Measurements from ENCODE around the gene SLC35F1. TPM values are rescaled to one million over a fixed set of nuclear protein-coding genes. Genes with fewer than 3 reads are reported as not detected.

Gene SLC35F1
- polyA plus RNA-seq, 1 donor from 2014 or later, result 35.1 TPM

DNA sequence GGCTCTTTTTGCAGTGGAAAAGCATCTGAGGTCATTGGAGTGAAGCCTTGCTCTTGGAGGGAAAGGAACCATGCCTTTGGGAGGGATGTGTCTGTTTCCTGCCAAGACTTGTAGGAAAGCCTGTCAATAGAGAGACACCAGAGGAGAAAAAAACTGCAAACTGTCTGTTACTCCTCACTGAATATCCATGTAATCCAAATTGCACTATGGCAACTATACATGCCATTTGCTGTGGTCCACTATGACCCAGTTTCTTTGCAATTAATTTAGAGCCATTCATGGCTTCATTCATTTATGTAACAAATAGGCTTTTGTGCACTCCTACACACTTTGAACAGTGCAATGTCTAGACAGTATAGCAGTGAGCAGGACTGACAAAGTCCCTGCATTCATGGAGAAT, 296.5 kb downstream of the SLC35F1 start:
- Histone ChIP-seq H3K79me2 (replicated peaks; ENCODE audit: insufficient read depth, low read length) (no peaks in the 10 kb centered on the region), H3K36me3 (ENCODE audit: insufficient read depth, low read length) (no peaks in the 10 kb centered on the region), H3K27me3 (ENCODE audit: insufficient read depth, low read depth, low read length) (no peaks in the 10 kb centered on the region), H3K4me3 (ENCODE audit: low read length) (no peak overlapping the region), H3K27ac (ENCODE audit: low read length) (peak overlapping the region; percentile 53), H3K9me2 (ENCODE audit: insufficient read depth, low read length) (no peaks in the 10 kb centered on the region), H3K4me2 (ENCODE audit: low read length) (no peak overlapping the region), H3F3A (ENCODE audit: insufficient read depth, low read length, poor library complexity, severe bottlenecking) (no peaks in the 10 kb centered on the region), H4K20me1 (ENCODE audit: insufficient read depth) (no peaks in the 10 kb centered on the region), H3K9ac (ENCODE audit: low read length) (no peak overlapping the region), H2AFZ (ENCODE audit: low read depth, low read length) (no peak overlapping the region), H3K9me3 (ENCODE audit: low read length) (no peaks in the 10 kb centered on the region)
- TF ChIP-seq SMC3 (conservative IDR thresholded peaks at IDR 0.05; ENCODE audit: poor library complexity) (no peak), EP300 (conservative IDR thresholded peaks at IDR 0.05; ENCODE audit: poor library complexity, severe bottlenecking) (peak; percentile 23)

DNA sequence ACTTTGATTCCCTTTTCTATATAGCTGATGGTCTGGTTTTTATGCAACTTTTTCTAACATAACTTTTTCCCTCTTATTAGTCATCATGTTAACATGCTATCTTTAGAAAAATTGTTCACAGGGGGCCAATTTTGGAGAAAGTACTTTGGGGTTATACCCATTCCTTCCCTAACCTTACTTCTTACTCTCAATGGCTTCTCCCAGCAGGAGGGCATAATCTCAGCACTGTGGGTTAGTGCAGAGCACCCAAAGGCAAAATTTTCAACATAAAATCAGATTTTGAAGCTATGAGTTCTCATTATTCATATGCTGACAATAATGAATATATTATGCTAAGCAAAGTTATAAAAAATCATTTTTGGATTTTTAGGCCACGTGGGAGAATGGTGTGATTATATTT, 299.2 kb downstream of the SLC35F1 start:
- Histone ChIP-seq H3K27me3 (ENCODE audit: insufficient read depth, low read depth, low read length) (no peaks in the 10 kb centered on the region), H3K9ac (ENCODE audit: low read length) (no peak overlapping the region), H3K4me2 (ENCODE audit: low read length) (no peak overlapping the region), H3K9me3 (ENCODE audit: low read length) (no peaks in the 10 kb centered on the region), H3F3A (ENCODE audit: insufficient read depth, low read length, poor library complexity, severe bottlenecking) (no peaks in the 10 kb centered on the region), H3K79me2 (replicated peaks; ENCODE audit: insufficient read depth, low read length) (no peaks in the 10 kb centered on the region), H3K36me3 (ENCODE audit: insufficient read depth, low read length) (no peaks in the 10 kb centered on the region), H3K9me2 (ENCODE audit: insufficient read depth, low read length) (no peaks in the 10 kb centered on the region), H4K20me1 (ENCODE audit: insufficient read depth) (no peaks in the 10 kb centered on the region), H3K27ac (ENCODE audit: low read length) (no peak overlapping the region), H3K4me3 (ENCODE audit: low read length) (no peak overlapping the region), H2AFZ (ENCODE audit: low read depth, low read length) (no peak overlapping the region)
- TF ChIP-seq, protein P1, sequence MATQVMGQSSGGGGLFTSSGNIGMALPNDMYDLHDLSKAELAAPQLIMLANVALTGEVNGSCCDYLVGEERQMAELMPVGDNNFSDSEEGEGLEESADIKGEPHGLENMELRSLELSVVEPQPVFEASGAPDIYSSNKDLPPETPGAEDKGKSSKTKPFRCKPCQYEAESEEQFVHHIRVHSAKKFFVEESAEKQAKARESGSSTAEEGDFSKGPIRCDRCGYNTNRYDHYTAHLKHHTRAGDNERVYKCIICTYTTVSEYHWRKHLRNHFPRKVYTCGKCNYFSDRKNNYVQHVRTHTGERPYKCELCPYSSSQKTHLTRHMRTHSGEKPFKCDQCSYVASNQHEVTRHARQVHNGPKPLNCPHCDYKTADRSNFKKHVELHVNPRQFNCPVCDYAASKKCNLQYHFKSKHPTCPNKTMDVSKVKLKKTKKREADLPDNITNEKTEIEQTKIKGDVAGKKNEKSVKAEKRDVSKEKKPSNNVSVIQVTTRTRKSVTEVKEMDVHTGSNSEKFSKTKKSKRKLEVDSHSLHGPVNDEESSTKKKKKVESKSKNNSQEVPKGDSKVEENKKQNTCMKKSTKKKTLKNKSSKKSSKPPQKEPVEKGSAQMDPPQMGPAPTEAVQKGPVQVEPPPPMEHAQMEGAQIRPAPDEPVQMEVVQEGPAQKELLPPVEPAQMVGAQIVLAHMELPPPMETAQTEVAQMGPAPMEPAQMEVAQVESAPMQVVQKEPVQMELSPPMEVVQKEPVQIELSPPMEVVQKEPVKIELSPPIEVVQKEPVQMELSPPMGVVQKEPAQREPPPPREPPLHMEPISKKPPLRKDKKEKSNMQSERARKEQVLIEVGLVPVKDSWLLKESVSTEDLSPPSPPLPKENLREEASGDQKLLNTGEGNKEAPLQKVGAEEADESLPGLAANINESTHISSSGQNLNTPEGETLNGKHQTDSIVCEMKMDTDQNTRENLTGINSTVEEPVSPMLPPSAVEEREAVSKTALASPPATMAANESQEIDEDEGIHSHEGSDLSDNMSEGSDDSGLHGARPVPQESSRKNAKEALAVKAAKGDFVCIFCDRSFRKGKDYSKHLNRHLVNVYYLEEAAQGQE (IDR thresholded peaks at IDR 0.05; ENCODE audit: borderline replicate concordance), result no peak
- TF ChIP-seq SMC3 (conservative IDR thresholded peaks at IDR 0.05; ENCODE audit: poor library complexity), result no peak
- no peak for TF ChIP-seq TAF1 (IDR thresholded peaks at IDR 0.05; ENCODE audit: low read depth)
- TF ChIP-seq MXI1 (conservative IDR thresholded peaks at IDR 0.05; ENCODE audit: poor library complexity, severe bottlenecking), result no peak
- no peak for TF ChIP-seq RAD21 (conservative IDR thresholded peaks at IDR 0.05)

DNA sequence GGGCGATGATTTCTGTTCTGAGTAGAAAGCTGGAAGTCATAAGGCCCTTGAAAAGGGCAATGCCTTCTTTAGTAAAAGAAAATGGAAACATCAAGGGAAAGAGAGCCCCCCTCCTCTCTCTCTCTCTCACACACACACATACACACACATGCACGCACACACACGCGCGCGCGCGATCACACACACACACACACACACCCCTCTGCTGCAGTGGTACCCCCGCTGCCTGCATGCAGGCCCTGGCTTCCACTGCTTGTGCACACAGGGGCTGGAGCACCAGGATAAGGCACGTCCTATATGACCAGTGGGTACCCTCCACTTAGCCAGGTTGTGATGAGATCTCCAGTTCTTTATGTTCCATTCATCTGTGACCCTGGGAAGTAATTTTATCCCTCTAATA, 300.9 kb downstream of the SLC35F1 start:
- Histone ChIP-seq H4K20me1 (ENCODE audit: insufficient read depth) (no peaks in the 10 kb centered on the region), H3F3A (ENCODE audit: insufficient read depth, low read length, poor library complexity, severe bottlenecking) (no peaks in the 10 kb centered on the region), H3K4me3 (ENCODE audit: low read length) (no peak overlapping the region), H3K36me3 (ENCODE audit: insufficient read depth, low read length) (no peaks in the 10 kb centered on the region), H3K4me2 (ENCODE audit: low read length) (no peak overlapping the region), H3K9me2 (ENCODE audit: insufficient read depth, low read length) (no peaks in the 10 kb centered on the region), H3K9me3 (ENCODE audit: low read length) (no peaks in the 10 kb centered on the region), H3K9ac (ENCODE audit: low read length) (no peak overlapping the region), H3K27ac (ENCODE audit: low read length) (no peak overlapping the region), H2AFZ (ENCODE audit: low read depth, low read length) (no peak overlapping the region), H3K79me2 (replicated peaks; ENCODE audit: insufficient read depth, low read length) (no peaks in the 10 kb centered on the region), H3K27me3 (ENCODE audit: insufficient read depth, low read depth, low read length) (no peaks in the 10 kb centered on the region)
- TF ChIP-seq EZH2 (IDR thresholded peaks at IDR 0.05; ENCODE audit: borderline replicate concordance, insufficient read depth, low read length, poor library complexity, severe bottlenecking), result no peak
- TF ChIP-seq, protein P1 (IDR thresholded peaks at IDR 0.05; ENCODE audit: borderline replicate concordance), result no peak
- TF ChIP-seq CTCF (IDR thresholded peaks at IDR 0.05; ENCODE audit: poor library complexity, severe bottlenecking), result no peak
- TF ChIP-seq POLR2AphosphoS5 (IDR thresholded peaks at IDR 0.05), result no peak
- no peak for TF ChIP-seq TAF1 (IDR thresholded peaks at IDR 0.05; ENCODE audit: low read depth)
- TF ChIP-seq RAD21 (conservative IDR thresholded peaks at IDR 0.05), result no peak
- no peak for TF ChIP-seq SMC3 (conservative IDR thresholded peaks at IDR 0.05; ENCODE audit: poor library complexity)
- no peak for TF ChIP-seq MXI1 (conservative IDR thresholded peaks at IDR 0.05; ENCODE audit: poor library complexity, severe bottlenecking)
- no peak for TF ChIP-seq EP300 (conservative IDR thresholded peaks at IDR 0.05; ENCODE audit: poor library complexity, severe bottlenecking)

All from neural cell (in vitro differentiated cells).